ENCODE measurements around the gene FOXC2. TPM values are rescaled to one million over a fixed set of nuclear protein-coding genes. Genes with fewer than 3 reads are reported as not detected.

The FOXC2 gene
- total RNA-seq, 4 donors from 2014 or later, result 0.09 to 0.57 (median 0.40) TPM

DNA sequence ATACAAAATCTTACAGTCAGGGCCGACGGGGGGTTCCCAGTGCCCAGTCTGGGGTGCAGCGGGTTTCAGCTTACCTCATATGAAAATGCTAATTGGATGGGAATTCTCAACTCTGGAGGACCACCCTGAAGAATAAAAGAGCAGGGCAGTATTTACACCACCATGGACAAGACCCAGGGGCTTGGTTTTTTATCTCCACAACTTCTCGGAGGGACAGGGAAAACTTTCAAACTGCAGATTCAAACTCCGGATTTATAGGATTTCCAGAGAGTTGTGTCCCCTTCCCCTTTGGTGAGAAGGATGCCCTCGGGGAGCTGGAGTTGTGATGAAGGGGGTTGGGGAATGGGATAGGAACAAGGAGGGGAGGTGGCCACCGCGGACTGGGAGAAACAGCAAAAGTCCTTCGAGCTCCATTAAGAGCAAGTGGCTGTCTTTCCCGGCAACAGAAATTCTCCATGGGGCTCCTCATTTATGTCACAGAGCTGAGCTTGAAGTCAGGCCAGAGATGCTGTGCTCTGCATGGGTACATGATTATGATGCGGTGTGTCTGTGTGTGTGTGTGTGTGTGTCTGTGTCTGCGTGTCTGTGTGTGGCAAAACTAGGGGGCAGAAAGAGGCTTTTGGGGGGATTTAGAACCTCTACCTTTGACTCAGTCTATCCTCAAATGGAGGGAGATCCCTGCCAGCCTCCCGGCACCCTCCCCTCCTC lies 27.4 kb downstream of the FOXC2 start:
- WGBS, 2 donors, result 46 to 61% methylated on average over 11 to 12 of the region's 13 CpGs
- no peaks in the 10 kb centered on the region for H3K4me1 ChIP-seq
- intact Hi-C loops (cut with DNase I), result no loop called here
- no peak for DNase-seq
- H3K9me3 ChIP-seq, result no peaks in the 10 kb centered on the region
- H3K4me3 ChIP-seq, result no peak overlapping the region
- no peak for TF ChIP-seq POLR2A (IDR thresholded peaks at IDR 0.05)
- TF ChIP-seq, protein P1, sequence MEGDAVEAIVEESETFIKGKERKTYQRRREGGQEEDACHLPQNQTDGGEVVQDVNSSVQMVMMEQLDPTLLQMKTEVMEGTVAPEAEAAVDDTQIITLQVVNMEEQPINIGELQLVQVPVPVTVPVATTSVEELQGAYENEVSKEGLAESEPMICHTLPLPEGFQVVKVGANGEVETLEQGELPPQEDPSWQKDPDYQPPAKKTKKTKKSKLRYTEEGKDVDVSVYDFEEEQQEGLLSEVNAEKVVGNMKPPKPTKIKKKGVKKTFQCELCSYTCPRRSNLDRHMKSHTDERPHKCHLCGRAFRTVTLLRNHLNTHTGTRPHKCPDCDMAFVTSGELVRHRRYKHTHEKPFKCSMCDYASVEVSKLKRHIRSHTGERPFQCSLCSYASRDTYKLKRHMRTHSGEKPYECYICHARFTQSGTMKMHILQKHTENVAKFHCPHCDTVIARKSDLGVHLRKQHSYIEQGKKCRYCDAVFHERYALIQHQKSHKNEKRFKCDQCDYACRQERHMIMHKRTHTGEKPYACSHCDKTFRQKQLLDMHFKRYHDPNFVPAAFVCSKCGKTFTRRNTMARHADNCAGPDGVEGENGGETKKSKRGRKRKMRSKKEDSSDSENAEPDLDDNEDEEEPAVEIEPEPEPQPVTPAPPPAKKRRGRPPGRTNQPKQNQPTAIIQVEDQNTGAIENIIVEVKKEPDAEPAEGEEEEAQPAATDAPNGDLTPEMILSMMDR (IDR thresholded peaks at IDR 0.05), result no peak
- H3K36me3 ChIP-seq, result no peaks in the 10 kb centered on the region
- H3K27ac ChIP-seq, result no peak overlapping the region
- peaks cover 0 to 97% (median 3%) of the 10 kb centered on the region in 4 donors for H3K27me3 ChIP-seq

DNA sequence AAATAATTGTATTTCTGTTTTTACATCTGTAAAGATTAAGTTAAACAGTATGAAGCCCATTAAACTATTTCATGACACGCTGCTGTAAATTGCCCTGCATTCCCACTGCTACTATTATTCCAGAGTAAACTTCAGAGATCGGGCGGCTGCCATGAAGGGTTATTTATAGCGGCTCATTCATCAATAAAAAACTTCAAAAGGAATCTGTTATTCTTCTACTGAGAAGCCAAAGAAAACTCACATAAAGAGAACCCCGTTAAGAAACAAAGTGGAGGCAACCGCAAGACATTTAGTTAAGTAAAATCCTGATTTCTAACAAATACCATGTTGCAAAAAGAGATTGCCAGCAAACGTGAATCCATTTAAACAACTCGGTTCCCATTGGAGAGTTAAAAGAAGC lies 28.1 kb downstream of the FOXC2 start:
- WGBS, 2 donors, result 26 to 30% methylated on average over 8 of the region's 8 CpGs
- no peak overlapping the region for H3K27ac ChIP-seq
- intact Hi-C loops (cut with DNase I), result no loop called here
- H3K4me3 ChIP-seq, result no peak overlapping the region
- DNase-seq, result no peak
- no peaks in the 10 kb centered on the region for H3K36me3 ChIP-seq
- peaks cover 0 to 97% (median 3%) of the 10 kb centered on the region in 4 donors for H3K27me3 ChIP-seq
- TF ChIP-seq POLR2A (IDR thresholded peaks at IDR 0.05), result no peak
- TF ChIP-seq, protein P1 (IDR thresholded peaks at IDR 0.05), result no peak
- no peaks in the 10 kb centered on the region for H3K4me1 ChIP-seq
- no peaks in the 10 kb centered on the region for H3K9me3 ChIP-seq

DNA sequence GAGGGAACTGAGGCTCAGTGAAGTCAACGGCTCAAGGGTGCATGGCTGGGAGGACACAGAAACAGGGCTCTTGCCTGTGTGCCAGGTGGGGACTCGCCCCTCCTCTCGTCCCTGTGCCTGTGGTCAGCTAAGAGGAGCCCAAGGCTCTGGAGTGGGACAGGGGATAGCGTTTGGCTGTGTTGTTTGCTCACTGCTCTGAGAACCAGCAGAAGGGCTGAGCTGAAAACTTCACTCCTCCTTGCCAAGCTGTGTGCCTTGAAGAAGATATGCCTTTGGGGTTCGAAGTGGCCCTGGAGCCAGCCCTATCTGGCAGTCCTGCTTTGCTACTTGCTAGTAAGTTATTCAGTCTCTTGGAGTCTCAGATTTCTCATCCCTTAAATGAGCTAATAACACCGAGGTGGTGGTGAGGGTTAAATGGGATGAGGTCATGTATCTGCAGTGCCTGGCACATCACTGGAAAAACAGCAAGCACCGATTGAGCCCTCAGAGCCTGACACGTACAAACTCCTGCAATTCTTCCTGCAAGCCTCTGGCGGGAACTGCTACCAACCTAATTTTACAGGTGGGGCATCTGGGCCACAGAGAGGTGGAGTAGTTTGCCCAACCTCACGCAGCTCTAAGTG lies 29.5 kb downstream of the FOXC2 start:
- intact Hi-C loops (cut with DNase I), result no loop called here
- no peak overlapping the region for H3K27ac ChIP-seq
- DNase-seq, result no peak
- no peak overlapping the region for H3K4me3 ChIP-seq
- H3K36me3 ChIP-seq, result no peaks in the 10 kb centered on the region
- no peaks in the 10 kb centered on the region for H3K4me1 ChIP-seq
- H3K9me3 ChIP-seq, result no peaks in the 10 kb centered on the region
- H3K27me3 ChIP-seq, result peaks cover 0 to 92% (median 3%) of the 10 kb centered on the region in 4 donors
- 38 to 56% methylated on average over 6 to 7 of the region's 10 CpGs for WGBS, 2 donors
- TF ChIP-seq POLR2A (IDR thresholded peaks at IDR 0.05), result no peak
- TF ChIP-seq, protein P1 (IDR thresholded peaks at IDR 0.05), result no peak

DNA sequence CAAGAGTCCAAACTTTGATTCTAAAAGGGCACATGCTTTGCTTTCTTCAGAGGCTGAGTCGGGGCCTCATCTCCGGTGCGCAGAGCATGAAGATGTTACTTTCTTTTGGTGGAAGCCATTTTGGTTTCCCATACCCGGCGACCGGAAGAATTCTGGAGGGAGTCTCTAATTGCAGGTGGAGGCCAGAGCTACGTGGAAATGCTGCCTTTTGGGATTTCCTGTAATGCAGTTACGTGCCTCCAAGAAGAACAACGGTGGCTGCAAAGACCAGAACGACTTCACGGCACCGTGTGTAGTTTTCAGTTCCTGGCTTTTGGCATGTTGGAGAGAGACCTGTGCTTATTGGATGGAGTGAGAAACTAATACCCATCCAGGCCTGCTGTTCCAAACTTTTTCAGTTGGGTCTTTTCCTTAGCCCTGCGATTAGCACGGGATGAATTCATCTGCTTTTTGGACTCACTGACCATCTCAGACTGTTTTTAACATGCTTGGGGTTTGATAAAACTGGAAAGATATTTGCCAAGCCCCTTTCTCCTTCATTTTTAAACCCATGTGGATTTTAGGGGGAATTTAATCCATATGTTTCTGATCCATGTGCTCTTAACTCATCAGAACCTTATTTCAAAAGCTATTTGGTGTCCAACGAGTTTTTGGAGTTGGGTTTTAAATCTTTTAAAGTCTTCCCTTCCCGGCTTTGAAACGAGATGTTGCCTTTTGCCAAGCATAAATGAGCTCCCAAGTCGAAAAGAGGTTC lies 30.7 kb downstream of the FOXC2 start:
- H3K4me1 ChIP-seq, result no peaks in the 10 kb centered on the region
- no peak for DNase-seq
- H3K27me3 ChIP-seq, result peaks cover 0 to 92% (median 3%) of the 10 kb centered on the region in 4 donors
- TF ChIP-seq, protein P1 (IDR thresholded peaks at IDR 0.05), result no peak
- no peak for TF ChIP-seq POLR2A (IDR thresholded peaks at IDR 0.05)
- no peak overlapping the region for H3K27ac ChIP-seq
- H3K4me3 ChIP-seq, result no peak overlapping the region
- H3K9me3 ChIP-seq, result no peaks in the 10 kb centered on the region
- intact Hi-C loops (cut with DNase I), result no loop called here
- WGBS, 2 donors, result 69 to 72% methylated on average over 15 to 18 of the region's 18 CpGs
- H3K36me3 ChIP-seq, result no peaks in the 10 kb centered on the region

All from esophagus squamous epithelium (tissue), 5 donors.